Testis (tissue), 3 donors: ENCODE data around the gene PRAC1. TPM values are rescaled to one million over a fixed set of nuclear protein-coding genes. Genes with fewer than 3 reads are reported as not detected.

Experiments used
- DNase-seq: peaks from one replicate; pipeline ENCODE4 v3.0.0-alpha.2; 2019
- H3K27ac ChIP-seq, 2 donors: fragments of 200-600 bp; sonication (generic); one replicate each; pipeline ENCODE4 v1.5.1; 2019
- H3K27me3 ChIP-seq: fragments of 200-600 bp; sonication (generic); one replicate; pipeline ENCODE4 v1.5.1; 2019
- H3K36me3 ChIP-seq: fragments of 200-600 bp; sonication (generic); one replicate; pipeline ENCODE4 v1.5.1; 2017; ENCODE audit warnings: low read depth; ENCODE audit errors: missing control alignments
- H3K4me1 ChIP-seq: fragments of 200-600 bp; sonication (generic); one replicate; pipeline ENCODE4 v1.5.1; 2019
- H3K4me3 ChIP-seq, 2 donors: fragments of 200-600 bp; sonication (generic); one replicate each; pipeline ENCODE4 v1.5.1; 2017 to 2019
- H3K9me3 ChIP-seq: fragments of 200-600 bp; sonication (generic); one replicate; pipeline ENCODE4 v1.5.1; 2017
- POLR2A ChIP-seq: fragments of 450-650 bp; IDR thresholded peaks from one replicate; pipeline ENCODE4 v1.6.1; 2017; ENCODE audit warnings: antibody characterized with exemption, mild to moderate bottlenecking, moderate library complexity
- WGBS, 2 donors: methylation state at CpG; one replicate each; pipeline ENCODE4 v1.1.5; 2018; 5-methylcytosine and 5-hydroxymethylcytosine counted together
- intact Hi-C: fragments of 100-400 bp; cut with DNase I; formaldehyde crosslinking; loops from one replicate; pipeline ENCODE4 v1.15.1; 2023; ENCODE audit warnings: low total_unique reads
- polyA plus RNA-seq: library from polyadenylated mRNA; stranded (reverse); fragments of 350-450 nt; fragmentation: Illumina TruSeq; extraction: RNeasy Lipid Tissue Mini Kit (QIAGEN cat#74804); gene quantifications from one replicate; pipeline ENCODE4 v1.2.3, GENCODE V29; 2014; ENCODE audit warnings: low read depth, low replicate concordance; ENCODE audit not compliant: insufficient read depth
- total RNA-seq, 2 donors: library from RNA; depleted of rRNA; stranded (reverse); fragments of >200 nt; gene quantifications; one replicate each; pipeline ENCODE4 v1.2.3, GENCODE V29; 2016
- TF ChIP-seq, protein P1 (sequence below), 3 experiments: fragments of 450-650 bp in 2 of 3; fragments of 200-600 bp in 1 of 3; sonication (generic) in 1 of 3; IDR thresholded peaks; one replicate each; pipeline ENCODE4 v1.5.1; 2016 to 2019; ENCODE audit warnings: antibody characterized with exemption in 3 of 3, mild to moderate bottlenecking in 2 of 3, moderate library complexity in 1 of 3

Gene PRAC1
- total and polyA plus RNA-seq, 3 donors from 2014 or later: not detected

DNA sequence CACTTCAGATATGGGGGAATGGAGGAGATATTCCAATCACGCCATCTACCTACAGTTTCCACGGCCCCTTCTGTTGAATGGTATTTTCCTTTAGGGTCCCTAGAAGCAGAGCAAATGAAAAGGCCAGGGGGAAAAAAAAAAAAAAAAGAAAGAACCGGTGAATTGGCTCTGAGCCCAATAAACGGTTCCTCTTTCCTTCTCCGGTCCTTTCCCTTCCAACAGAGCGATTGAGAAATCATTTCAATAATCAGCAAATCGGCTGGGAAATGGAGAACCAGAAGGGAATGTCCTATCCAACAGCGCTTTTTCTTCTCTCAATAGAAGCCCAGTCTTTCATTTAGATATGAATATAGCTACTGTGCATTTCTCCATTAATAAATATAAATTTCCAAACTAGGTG lies 33.0 kb upstream of the PRAC1 start:
- H3K27me3 ChIP-seq: no peaks in the 10 kb centered on the region
- intact Hi-C loops: no loop called here

DNA sequence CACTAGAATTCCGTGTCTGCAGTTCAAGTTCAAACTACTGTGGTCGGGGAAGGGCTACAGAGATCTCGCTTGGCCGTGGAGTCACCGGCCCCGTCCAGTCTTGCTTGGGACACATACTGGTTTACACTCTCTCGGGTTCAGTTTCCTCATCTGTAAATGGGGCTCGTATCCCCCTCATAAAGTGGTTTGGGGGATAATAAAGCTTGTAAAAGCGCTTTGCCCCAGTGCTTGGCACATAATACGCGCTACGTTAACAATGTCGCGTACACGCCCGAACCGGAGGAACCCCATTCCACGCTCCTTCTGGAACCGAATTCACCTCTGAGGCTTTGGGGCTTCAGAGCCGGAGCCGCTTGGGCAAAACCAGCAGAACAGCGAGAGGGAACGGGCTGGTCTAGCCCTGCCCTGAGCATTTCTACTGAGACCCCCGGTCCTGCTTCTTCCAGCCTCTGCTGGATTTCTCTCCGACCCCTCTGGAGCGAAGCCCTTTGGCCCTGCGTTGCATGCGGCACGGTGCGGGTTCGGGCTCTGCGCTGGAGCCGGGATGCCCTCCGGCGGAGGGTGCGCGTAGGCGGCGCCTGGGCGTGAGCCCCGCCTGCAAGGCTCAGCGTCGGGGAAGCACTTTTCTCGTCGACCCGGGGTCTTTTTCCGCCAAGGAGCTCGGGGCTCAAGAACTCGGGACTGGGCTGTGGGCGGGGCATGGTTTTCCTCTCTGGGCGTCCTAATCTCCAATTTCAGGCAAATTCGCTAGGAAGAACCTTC lies 32.4 kb upstream of the PRAC1 start:
- H3K27me3 ChIP-seq: no peaks in the 10 kb centered on the region
- no peak for TF ChIP-seq POLR2A
- TF ChIP-seq, protein P1, sequence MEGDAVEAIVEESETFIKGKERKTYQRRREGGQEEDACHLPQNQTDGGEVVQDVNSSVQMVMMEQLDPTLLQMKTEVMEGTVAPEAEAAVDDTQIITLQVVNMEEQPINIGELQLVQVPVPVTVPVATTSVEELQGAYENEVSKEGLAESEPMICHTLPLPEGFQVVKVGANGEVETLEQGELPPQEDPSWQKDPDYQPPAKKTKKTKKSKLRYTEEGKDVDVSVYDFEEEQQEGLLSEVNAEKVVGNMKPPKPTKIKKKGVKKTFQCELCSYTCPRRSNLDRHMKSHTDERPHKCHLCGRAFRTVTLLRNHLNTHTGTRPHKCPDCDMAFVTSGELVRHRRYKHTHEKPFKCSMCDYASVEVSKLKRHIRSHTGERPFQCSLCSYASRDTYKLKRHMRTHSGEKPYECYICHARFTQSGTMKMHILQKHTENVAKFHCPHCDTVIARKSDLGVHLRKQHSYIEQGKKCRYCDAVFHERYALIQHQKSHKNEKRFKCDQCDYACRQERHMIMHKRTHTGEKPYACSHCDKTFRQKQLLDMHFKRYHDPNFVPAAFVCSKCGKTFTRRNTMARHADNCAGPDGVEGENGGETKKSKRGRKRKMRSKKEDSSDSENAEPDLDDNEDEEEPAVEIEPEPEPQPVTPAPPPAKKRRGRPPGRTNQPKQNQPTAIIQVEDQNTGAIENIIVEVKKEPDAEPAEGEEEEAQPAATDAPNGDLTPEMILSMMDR (IDR thresholded peaks at IDR 0.05): no peak
- peaks cover 14% of the 10 kb centered on the region for H3K4me1 ChIP-seq
- intact Hi-C loops: no loop called here
- no peak overlapping the region for H3K27ac ChIP-seq
- no peaks in the 10 kb centered on the region for H3K36me3 ChIP-seq
- peak overlapping the region; percentile 15 to 29 for H3K4me3 ChIP-seq
- DNase-seq: no peak
- H3K9me3 ChIP-seq: no peaks in the 10 kb centered on the region
- 10 to 14% methylated on average over 26 to 52 of the region's 52 CpGs for WGBS, 2 donors

More for the DNA sequence above, 33.0 kb upstream of the PRAC1 start:
- Histone ChIP-seq H3K36me3 (no peaks in the 10 kb centered on the region), H3K27ac (no peak overlapping the region), H3K9me3 (no peaks in the 10 kb centered on the region), H3K4me3 (peak overlapping the region; percentile 15 to 29), H3K4me1 (peaks cover 14% of the 10 kb centered on the region)
- DNase-seq: no peak
- no peak for TF ChIP-seq POLR2A
- TF ChIP-seq, protein P1 (IDR thresholded peaks at IDR 0.05): no peak
- 29 to 30% methylated on average over 8 of the region's 8 CpGs for WGBS, 2 donors

DNA sequence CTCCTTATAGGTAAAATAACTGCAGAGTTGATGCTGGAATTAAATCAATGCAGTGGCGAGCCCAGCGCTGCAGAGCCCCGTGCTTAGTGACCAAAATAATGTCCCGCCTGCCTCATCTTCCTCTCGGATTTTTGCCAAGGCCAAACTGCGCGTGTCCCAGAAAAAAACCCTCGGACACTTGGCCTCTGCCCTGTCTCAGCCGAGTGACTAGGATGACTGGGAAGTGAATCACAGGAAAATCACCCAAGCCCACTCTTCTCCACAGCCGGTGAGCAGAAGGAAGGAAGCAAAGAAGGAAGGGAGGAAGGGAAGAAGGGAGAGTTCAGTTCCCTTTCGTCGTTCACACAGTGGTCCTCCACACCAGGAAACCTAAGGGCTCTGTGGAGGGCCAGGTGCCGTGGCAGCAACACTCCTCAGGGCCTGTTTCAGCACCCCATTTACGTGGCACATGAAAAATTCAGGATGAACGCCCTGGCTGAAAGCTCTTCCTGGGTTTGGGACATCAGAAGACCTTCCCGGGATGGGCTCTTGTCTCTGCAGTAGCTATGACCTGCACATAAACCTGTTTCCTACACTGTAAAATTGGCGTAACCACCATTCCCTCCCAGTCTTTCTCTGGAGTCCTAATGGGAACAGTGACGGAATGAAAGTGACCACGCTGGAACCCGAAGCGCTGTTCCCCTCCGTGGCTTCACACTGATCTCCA lies 31.6 kb upstream of the PRAC1 start:
- no peaks in the 10 kb centered on the region for H3K36me3 ChIP-seq
- 12 to 17% methylated on average over 22 of the region's 22 CpGs for WGBS, 2 donors
- no peak for DNase-seq
- peaks cover 14% of the 10 kb centered on the region for H3K4me1 ChIP-seq
- no peaks in the 10 kb centered on the region for H3K9me3 ChIP-seq
- no peak overlapping the region for H3K27ac ChIP-seq
- TF ChIP-seq POLR2A: no peak
- TF ChIP-seq, protein P1 (IDR thresholded peaks at IDR 0.05): no peak
- H3K27me3 ChIP-seq: no peaks in the 10 kb centered on the region
- intact Hi-C loops: no loop called here
- no peak overlapping the region for H3K4me3 ChIP-seq

DNA sequence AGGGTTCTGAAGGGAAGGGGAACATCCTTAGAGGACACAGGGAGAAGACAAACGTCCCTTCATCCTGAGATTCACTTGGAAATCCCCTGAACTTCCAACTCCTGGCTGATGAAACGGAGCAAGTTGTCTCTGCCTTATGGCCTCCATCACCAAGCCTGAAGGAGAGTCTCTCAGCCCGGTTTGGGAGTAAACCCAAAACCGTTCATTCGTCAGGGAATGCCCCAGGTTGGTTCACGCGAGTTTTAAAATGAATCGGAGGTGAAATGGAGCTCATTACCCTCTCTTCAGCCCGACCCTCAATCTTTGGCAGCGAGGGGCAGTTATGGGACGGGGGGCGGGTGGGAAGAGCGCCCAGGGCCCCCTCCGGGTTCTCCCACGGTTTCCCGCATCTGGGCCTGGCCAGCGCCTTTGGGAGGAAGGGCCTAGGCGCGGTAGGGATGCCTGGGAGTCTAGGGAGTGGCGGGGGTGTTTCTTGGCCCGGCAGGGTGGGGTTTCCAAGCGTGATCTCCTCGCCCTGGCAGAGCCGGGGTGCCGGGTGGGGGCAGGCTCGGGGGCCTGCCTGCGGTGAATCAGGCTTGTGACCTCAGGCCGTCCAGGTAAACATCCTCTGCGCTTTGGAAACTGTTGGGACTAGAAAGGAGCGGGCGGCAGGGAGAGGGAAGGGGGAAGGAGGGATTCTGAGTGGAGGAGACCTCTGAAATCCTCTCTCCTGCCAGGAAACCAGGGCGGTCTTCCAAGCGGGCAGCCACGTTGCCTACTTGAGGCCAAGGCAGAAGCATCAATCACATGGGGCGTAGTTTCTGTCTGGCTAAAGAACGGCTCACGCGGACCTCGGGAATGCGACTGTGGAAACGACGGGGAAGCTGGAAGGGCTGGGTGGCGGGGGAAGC lies 30.3 kb upstream of the PRAC1 start:
- no peaks in the 10 kb centered on the region for H3K9me3 ChIP-seq
- no peaks in the 10 kb centered on the region for H3K27me3 ChIP-seq
- intact Hi-C loops: no loop called here
- no peak overlapping the region for H3K27ac ChIP-seq
- no peak for TF ChIP-seq POLR2A
- TF ChIP-seq, protein P1 (IDR thresholded peaks at IDR 0.05): no peak
- no peaks in the 10 kb centered on the region for H3K36me3 ChIP-seq
- peaks cover 14% of the 10 kb centered on the region for H3K4me1 ChIP-seq
- DNase-seq: no peak
- WGBS, 2 donors: 7 to 9% methylated on average over 23 to 43 of the region's 43 CpGs
- no peak overlapping the region for H3K4me3 ChIP-seq
